Right forelimb (tissue), 1 donor: ENCODE data around the gene TLK1.

ENCODE experiments used
- DNase-seq: peaks from one replicate; pipeline ENCODE4 v3.0.0-alpha.2; 2018

Gene TLK1

GRCh38 chr2:170991398-170992182 lies 169.1 kb downstream of the TLK1 start:
- DNase-seq = no peak

DNA sequence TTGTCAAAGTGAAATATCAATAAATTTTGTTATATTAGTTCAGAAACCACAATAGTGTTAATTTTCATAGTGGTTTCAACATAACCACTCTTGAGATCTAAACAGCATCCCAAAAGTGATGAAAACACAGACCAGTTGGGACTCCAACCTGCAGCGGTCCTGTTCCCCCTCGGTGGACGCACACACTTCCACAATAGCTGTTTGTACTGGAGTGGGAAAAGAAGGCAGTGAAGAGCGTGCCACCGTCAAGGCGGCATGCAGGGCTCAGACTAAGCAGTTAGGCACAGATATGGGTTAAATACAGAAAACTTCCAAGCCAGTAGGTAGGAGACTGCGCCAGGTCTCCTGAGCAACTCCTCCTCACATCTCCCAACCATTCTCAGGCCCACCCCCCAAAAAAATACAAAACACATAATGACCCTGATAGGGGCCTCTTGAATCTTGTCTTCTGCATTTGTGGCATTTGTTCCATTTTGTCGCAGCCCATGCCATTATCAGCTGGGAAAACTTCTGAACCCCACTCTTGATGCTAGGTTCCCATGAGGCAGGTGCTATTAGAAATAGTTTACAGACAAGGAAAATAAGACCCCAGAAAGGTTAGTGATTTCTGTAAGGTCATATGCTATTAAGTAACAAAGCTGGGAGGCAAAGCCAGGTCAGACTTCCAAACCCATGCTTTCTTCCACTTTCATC lies 174.0 kb downstream of the TLK1 start:
- DNase-seq = no peak

- DNase-seq = no peak
Observed at GRCh38 chr2:170985407-170985806, 175.3 kb downstream of the TLK1 start.

- DNase-seq = no peak
Observed at GRCh38 chr2:170984079-170984478, 176.6 kb downstream of the TLK1 start.

- no peak for DNase-seq
Observed at GRCh38 chr2:170975943-170976270, 184.8 kb downstream of the TLK1 start.

GRCh38 chr2:170975127-170975942 lies 185.4 kb downstream of the TLK1 start:
- DNase-seq = no peak

- no peak for DNase-seq
Observed at GRCh38 chr2:170974304-170974993, 186.2 kb downstream of the TLK1 start.

DNA sequence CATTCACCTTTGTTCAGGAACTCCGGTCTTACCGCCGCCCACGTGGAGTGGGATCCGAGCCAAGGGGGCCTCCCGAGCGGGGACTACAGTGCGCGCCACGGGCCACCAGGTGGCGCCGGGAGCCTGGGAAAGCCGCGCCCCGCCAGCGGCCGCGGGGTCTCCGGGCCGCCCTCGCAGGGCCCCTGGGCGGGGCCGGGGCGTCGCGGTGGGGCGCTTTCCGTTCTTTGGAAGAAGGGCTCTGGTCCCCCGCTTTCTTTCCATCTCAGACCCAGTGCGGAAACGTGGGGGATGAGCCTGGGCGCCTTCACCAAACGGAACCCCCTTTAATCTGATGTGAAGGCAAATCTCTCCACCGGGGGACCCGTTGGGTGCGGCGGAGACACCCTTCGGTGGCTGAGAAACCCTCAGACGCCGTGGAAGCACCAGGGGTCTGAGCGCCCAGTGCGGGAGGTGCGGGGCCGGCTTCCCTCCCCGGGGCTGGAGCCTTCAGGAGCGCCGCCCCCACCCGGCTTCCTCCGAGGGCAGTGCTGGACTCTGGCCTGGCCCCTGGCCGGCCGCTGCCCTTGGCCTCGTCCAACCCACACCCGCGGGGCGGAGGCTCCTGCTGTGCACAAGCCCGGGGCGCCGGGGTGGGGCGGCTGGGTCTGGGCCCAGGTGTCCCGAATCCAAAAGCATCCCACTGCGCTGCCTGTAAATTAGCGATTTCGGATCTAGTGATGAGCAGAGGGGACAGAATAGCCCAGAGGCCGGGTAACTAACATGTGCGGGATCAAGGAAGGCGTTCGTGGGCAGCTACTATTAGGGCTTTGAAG lies 187.0 kb downstream of the TLK1 start:
- peak; percentile 94 for DNase-seq

GRCh38 chr2:170973225-170973491 lies 187.5 kb downstream of the TLK1 start:
- DNase-seq = no peak

GRCh38 chr2:170972296-170973224 lies 188.1 kb downstream of the TLK1 start:
- no peak for DNase-seq

DNA sequence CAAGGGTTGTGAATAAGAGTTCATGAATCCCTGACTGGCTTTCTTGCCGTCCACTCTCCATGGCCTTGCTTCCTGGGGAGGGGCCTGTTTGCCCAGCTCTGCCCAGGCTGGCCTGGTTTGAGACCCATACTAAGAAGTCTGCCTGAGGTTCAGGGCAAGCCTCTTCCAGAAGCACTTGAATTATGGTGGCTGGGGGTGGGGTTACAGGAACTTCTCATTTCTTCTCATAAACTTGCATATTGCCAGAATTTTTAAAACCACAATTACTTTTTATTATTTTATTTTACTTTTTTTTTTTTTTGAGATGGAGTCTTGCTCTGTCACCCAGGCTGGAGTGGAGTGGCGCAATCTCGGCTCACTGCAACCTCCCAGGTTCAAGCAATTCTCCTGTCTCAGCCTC lies 189.6 kb downstream of the TLK1 start:
- no peak for DNase-seq

- no peak for DNase-seq
Observed at GRCh38 chr2:170969872-170970496, 190.7 kb downstream of the TLK1 start.

GRCh38 chr2:170969030-170969429 lies 191.7 kb downstream of the TLK1 start:
- DNase-seq = no peak

DNA sequence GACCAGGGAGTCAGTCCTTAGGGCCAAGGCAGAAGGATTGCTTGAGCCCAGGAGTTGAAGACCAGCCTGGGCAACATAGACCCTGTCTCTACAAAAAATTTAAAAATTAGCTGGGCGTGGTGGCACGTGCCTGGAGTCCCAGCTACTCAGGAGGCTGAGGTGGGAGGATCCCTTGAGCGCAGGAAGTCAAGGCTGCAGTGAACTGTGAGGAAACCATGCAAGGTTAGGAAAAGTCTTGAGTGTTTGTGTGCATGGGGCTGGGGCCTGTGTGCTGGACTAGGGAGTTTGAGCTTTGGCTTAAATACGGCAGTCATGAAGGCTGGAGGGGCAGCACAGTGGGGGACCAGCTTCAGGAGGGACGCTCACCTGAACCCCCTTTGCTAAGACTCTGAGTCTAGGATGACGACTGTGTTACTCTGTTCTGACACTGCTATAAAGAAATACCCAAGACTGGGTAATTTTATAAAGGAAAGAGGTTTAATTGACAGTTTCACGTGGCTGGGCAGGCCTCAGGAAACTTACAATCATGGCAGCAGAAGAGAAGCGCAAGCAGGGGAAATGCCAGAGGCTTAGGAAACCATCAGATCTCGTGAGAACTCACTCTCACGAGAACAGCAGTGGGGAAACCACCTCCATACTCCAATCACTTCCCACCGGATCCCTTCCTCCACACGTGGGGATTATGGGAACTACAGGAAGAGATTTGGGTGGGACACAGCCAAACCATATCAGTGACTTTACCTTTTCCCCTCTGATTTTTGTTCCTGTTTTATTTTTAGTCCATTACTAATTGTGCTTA lies 192.3 kb downstream of the TLK1 start:
- DNase-seq = no peak

GRCh38 chr2:170967553-170967952 lies 193.1 kb downstream of the TLK1 start:
- DNase-seq = no peak

DNA sequence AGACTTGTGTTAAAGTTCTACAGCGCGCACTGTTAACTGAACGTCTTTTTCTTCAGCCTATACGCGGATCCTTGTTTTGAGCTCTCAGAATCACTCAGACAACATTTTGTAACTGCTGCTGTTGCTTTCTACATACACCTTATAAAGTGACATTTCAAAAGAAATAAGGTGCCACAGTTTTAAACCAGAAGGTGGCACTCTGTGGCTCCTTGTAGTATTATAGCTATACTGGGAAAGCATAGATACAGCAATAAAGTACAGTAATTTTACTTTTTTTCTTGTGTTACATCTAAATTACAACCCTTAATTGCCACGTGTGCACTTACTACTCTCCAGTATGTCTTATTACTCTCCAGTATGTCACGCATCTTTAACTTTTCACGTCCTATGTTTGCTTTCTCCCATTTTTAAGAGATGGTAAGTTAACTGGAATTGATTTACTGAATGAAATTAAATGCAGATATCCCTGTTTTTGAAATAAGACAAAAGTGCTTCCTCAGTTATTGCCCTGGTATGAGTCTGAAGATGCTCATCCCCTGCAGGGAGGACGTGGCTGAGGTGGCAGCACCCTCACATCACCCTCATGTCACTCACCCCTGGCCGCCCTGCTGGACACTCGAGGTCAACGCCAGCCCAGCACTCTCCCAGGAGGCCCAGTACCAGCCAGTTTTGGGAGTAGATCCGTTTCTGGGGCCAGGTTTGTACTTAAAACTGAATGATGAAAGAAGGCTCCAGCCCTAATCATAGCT lies 193.9 kb downstream of the TLK1 start:
- DNase-seq = no peak

- no peak for DNase-seq
Observed at GRCh38 chr2:170965446-170966225, 195.1 kb downstream of the TLK1 start.

DNA sequence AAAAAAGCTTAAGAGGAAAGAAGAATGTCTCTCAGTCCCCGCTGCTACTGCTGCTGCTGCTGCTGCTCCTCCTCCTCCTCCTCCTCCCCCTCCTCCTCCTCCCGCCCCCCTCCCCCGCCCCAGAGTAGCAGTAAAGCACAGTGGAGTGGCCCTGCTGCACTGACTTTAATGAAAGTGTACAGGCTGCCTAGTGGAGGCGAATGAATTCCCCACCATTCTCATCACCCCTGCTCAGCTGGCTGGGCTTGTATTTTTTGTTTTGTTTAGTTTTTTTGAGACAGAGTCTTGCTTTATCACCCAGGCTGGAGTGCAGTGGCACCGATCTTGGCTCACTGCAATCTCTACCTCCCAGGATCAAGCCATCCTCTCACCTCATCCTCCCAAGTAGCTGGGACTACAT lies 197.3 kb downstream of the TLK1 start:
- no peak for DNase-seq
